Measurements from ENCODE around the gene PRDX2.

DNA sequence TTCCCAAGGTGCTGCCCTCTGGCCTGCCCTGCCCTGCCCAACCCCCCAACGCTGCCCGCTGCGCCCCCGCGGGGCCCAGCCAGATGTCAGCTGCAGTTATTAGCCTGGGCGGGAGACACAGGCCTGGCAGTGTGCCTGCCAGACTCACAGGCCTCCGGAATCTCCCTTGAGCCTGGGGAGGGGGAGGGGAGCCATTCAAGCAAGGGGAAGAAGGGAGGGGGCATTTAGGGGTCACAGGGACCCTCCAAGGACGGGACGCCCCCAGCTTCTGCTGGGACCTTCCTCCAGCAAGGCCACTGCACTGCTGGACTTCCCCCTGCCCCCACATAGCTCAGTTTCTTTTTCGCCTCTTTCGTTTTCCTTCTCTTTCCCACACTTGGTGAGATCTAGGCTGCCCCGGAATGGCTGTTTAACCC, 12.9 kb downstream of the PRDX2 start:
- TF ChIP-seq, protein P1, sequence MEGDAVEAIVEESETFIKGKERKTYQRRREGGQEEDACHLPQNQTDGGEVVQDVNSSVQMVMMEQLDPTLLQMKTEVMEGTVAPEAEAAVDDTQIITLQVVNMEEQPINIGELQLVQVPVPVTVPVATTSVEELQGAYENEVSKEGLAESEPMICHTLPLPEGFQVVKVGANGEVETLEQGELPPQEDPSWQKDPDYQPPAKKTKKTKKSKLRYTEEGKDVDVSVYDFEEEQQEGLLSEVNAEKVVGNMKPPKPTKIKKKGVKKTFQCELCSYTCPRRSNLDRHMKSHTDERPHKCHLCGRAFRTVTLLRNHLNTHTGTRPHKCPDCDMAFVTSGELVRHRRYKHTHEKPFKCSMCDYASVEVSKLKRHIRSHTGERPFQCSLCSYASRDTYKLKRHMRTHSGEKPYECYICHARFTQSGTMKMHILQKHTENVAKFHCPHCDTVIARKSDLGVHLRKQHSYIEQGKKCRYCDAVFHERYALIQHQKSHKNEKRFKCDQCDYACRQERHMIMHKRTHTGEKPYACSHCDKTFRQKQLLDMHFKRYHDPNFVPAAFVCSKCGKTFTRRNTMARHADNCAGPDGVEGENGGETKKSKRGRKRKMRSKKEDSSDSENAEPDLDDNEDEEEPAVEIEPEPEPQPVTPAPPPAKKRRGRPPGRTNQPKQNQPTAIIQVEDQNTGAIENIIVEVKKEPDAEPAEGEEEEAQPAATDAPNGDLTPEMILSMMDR (IDR thresholded peaks at IDR 0.05), result peak in 1 of 6 experiments; percentile 9
- TF ChIP-seq POLR2AphosphoS5 (IDR thresholded peaks at IDR 0.05) (peak; percentile 73 to 78), POLR2A (IDR thresholded peaks at IDR 0.05) (peak in 1 of 4 donors; percentile 34), EP300 (IDR thresholded peaks at IDR 0.05) (peak in 1 of 4 donors; percentile 9)

Measured in upper lobe of left lung (tissue), 4 donors.